Esophagus muscularis mucosa (tissue), 4 donors: ENCODE data around the gene SERPINA7. TPM values are rescaled to one million over a fixed set of nuclear protein-coding genes. Genes with fewer than 3 reads are reported as not detected.

Experiments
- DNase-seq: peaks from one replicate; pipeline ENCODE4 v3.0.0-alpha.2; 2017; ENCODE audit errors: extremely low spot score
- H3K27ac ChIP-seq, 4 donors: fragments of 200-600 bp; sonication (generic); replicated peaks in 1 of 4; 1 replicate in 3 of 4; 2 replicates in 1 of 4; pipeline ENCODE4 v1.5.1; 2016 to 2019; ENCODE audit warnings: mild to moderate bottlenecking in 1 of 4
- H3K27me3 ChIP-seq, 4 donors: fragments of 200-600 bp; sonication (generic); one replicate each; pipeline versions ENCODE4 v1.5.1 to v1.6.0; 2016 to 2019
- H3K36me3 ChIP-seq, 4 donors: fragments of 200-600 bp; sonication (generic); one replicate each; pipeline ENCODE4 v1.5.1; 2016 to 2019
- H3K4me1 ChIP-seq, 4 donors: fragments of 200-600 bp; sonication (generic); one replicate each; pipeline ENCODE4 v1.5.1; 2016 to 2019
- H3K4me3 ChIP-seq, 4 donors: fragments of 200-600 bp; sonication (generic); 1 replicate in 2 of 4; 2 replicates in 2 of 4; pipeline ENCODE4 v1.5.1; 2016 to 2019; ENCODE audit warnings: mild to moderate bottlenecking in 4 of 4, moderate library complexity in 1 of 4
- H3K9me3 ChIP-seq, 4 donors: fragments of 200-600 bp; sonication (generic); 1 replicate in 3 of 4; 2 replicates in 1 of 4; pipeline ENCODE4 v1.5.1; 2016 to 2019
- EP300 ChIP-seq: sonication (generic); formaldehyde crosslinking; IDR thresholded peaks from one replicate; pipeline ENCODE4 v1.6.1; 2017; ENCODE audit warnings: antibody characterized with exemption
- POLR2A ChIP-seq: fragments of 450-650 bp; IDR thresholded peaks from one replicate; pipeline ENCODE4 v1.6.1; 2017; ENCODE audit warnings: antibody characterized with exemption, moderate library complexity, mild to moderate bottlenecking, low read depth
- POLR2AphosphoS5 ChIP-seq, 2 donors: sonication (generic); formaldehyde crosslinking; IDR thresholded peaks; one replicate each; pipeline ENCODE4 v1.6.1; 2017; ENCODE audit warnings: antibody characterized with exemption in 2 of 2
- WGBS: methylation state at CpG from one replicate; pipeline ENCODE4 v1.1.5; 2018; 5-methylcytosine and 5-hydroxymethylcytosine counted together
- intact Hi-C: fragments of 100-400 bp; cut with DNase I; formaldehyde crosslinking; loops from one replicate; pipeline ENCODE4 v1.15.1; 2023
- total RNA-seq, 4 donors: library from RNA; depleted of rRNA; stranded (reverse); fragments of >200 nt; gene quantifications; one replicate each; pipeline versions ENCODE4 v1.1.0 to v1.2.1, GENCODE V29; 2016
- TF ChIP-seq, protein P1 (sequence below), 3 experiments: fragments of 200-600 bp in 2 of 3; fragments of 450-650 bp in 1 of 3; sonication (generic) in 2 of 3; IDR thresholded peaks; one replicate each; pipeline ENCODE4 v1.5.1; 2017 to 2019; ENCODE audit warnings: antibody characterized with exemption in 3 of 3, mild to moderate bottlenecking in 2 of 3, moderate library complexity in 1 of 3

The SERPINA7 gene
- total RNA-seq, 4 donors from 2014 or later, result not detected

GRCh38 chrX:106022238-106022637, 16.3 kb downstream of the SERPINA7 start:
- TF ChIP-seq POLR2A (no peak), POLR2AphosphoS5 (IDR thresholded peaks at IDR 0.05) (no peak), EP300 (no peak)
- TF ChIP-seq, protein P1, sequence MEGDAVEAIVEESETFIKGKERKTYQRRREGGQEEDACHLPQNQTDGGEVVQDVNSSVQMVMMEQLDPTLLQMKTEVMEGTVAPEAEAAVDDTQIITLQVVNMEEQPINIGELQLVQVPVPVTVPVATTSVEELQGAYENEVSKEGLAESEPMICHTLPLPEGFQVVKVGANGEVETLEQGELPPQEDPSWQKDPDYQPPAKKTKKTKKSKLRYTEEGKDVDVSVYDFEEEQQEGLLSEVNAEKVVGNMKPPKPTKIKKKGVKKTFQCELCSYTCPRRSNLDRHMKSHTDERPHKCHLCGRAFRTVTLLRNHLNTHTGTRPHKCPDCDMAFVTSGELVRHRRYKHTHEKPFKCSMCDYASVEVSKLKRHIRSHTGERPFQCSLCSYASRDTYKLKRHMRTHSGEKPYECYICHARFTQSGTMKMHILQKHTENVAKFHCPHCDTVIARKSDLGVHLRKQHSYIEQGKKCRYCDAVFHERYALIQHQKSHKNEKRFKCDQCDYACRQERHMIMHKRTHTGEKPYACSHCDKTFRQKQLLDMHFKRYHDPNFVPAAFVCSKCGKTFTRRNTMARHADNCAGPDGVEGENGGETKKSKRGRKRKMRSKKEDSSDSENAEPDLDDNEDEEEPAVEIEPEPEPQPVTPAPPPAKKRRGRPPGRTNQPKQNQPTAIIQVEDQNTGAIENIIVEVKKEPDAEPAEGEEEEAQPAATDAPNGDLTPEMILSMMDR (IDR thresholded peaks at IDR 0.05), result no peak
- Histone ChIP-seq H3K9me3 (no peaks in the 10 kb centered on the region), H3K27me3 (no peaks in the 10 kb centered on the region), H3K4me1 (no peaks in the 10 kb centered on the region), H3K36me3 (no peaks in the 10 kb centered on the region), H3K27ac (no peak overlapping the region), H3K4me3 (no peak overlapping the region)
- WGBS, result 72% methylated on average over 2 of the region's 2 CpGs
- intact Hi-C loops, result no loop called here
- DNase-seq, result no peak

GRCh38 chrX:106014119-106014775, 24.3 kb downstream of the SERPINA7 start:
- Histone ChIP-seq H3K4me1 (no peaks in the 10 kb centered on the region), H3K36me3 (no peaks in the 10 kb centered on the region), H3K9me3 (no peaks in the 10 kb centered on the region), H3K27me3 (no peaks in the 10 kb centered on the region), H3K27ac (no peak overlapping the region), H3K4me3 (no peak overlapping the region)
- TF ChIP-seq POLR2AphosphoS5 (IDR thresholded peaks at IDR 0.05), result no peak
- TF ChIP-seq, protein P1 (IDR thresholded peaks at IDR 0.05), result no peak
- no peak for TF ChIP-seq POLR2A
- no peak for TF ChIP-seq EP300
- no peak for DNase-seq
- 50% methylated on average over 1 of the region's 1 CpG for WGBS
- intact Hi-C loops, result no loop called here

GRCh38 chrX:106009145-106009544, 29.4 kb downstream of the SERPINA7 start:
- H3K9me3 ChIP-seq, result no peaks in the 10 kb centered on the region

GRCh38 chrX:106007815-106008214, 30.7 kb downstream of the SERPINA7 start:
- DNase-seq, result no peak
- intact Hi-C loops, result no loop called here
- WGBS, result 29% methylated on average over 1 of the region's 1 CpG

More at GRCh38 chrX:106009145-106009544, 29.4 kb downstream of the SERPINA7 start:
- H3K27ac ChIP-seq, result no peak overlapping the region
- TF ChIP-seq, protein P1 (IDR thresholded peaks at IDR 0.05), result no peak
- no peak for TF ChIP-seq POLR2A
- no peak for TF ChIP-seq EP300
- TF ChIP-seq POLR2AphosphoS5 (IDR thresholded peaks at IDR 0.05), result no peak
- DNase-seq, result no peak
- no peaks in the 10 kb centered on the region for H3K27me3 ChIP-seq
- intact Hi-C loops, result no loop called here
- H3K4me1 ChIP-seq, result no peaks in the 10 kb centered on the region
- WGBS, result 83% methylated on average over 5 of the region's 5 CpGs
- no peak overlapping the region for H3K4me3 ChIP-seq
- H3K36me3 ChIP-seq, result no peaks in the 10 kb centered on the region

More at GRCh38 chrX:106007815-106008214, 30.7 kb downstream of the SERPINA7 start:
- no peaks in the 10 kb centered on the region for H3K27me3 ChIP-seq
- H3K9me3 ChIP-seq, result no peaks in the 10 kb centered on the region
- no peaks in the 10 kb centered on the region for H3K36me3 ChIP-seq
- no peaks in the 10 kb centered on the region for H3K4me1 ChIP-seq
- no peak overlapping the region for H3K4me3 ChIP-seq
- TF ChIP-seq, protein P1 (IDR thresholded peaks at IDR 0.05), result no peak
- TF ChIP-seq POLR2A, result no peak
- no peak for TF ChIP-seq POLR2AphosphoS5 (IDR thresholded peaks at IDR 0.05)
- no peak overlapping the region for H3K27ac ChIP-seq
